ENCODE results near the gene SNRPA.

DNA sequence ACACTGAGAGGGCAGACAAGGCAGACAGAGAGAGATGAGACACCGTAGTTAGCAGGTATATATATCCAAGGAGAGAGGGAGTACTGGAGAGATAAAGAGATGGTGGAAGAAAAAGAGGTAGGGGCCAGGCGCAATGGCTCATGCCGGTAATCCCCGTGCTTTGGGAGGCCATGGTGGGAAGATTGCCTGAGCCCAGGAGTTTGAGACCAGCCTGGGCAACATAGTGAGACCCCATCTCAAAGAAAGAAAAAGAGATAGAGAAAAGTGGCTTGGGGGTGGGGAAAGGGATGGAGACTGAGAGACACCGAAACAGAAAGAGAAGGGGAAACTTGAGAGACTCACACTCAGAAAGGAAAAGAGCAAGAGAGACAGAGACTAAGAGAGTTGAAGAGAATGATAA lies 29.6 kb downstream of the SNRPA start:
- TF ChIP-seq, protein P1, sequence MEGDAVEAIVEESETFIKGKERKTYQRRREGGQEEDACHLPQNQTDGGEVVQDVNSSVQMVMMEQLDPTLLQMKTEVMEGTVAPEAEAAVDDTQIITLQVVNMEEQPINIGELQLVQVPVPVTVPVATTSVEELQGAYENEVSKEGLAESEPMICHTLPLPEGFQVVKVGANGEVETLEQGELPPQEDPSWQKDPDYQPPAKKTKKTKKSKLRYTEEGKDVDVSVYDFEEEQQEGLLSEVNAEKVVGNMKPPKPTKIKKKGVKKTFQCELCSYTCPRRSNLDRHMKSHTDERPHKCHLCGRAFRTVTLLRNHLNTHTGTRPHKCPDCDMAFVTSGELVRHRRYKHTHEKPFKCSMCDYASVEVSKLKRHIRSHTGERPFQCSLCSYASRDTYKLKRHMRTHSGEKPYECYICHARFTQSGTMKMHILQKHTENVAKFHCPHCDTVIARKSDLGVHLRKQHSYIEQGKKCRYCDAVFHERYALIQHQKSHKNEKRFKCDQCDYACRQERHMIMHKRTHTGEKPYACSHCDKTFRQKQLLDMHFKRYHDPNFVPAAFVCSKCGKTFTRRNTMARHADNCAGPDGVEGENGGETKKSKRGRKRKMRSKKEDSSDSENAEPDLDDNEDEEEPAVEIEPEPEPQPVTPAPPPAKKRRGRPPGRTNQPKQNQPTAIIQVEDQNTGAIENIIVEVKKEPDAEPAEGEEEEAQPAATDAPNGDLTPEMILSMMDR (IDR thresholded peaks at IDR 0.05) = no peak
- TF ChIP-seq POLR2AphosphoS5 (IDR thresholded peaks at IDR 0.05) (no peak), POLR2A (IDR thresholded peaks at IDR 0.05) (no peak)
